NCI-H1105 (cell line): Measurements from ENCODE around the gene TRAK1.

Source experiments
- DNase-seq: peaks from one replicate; lab custom pipeline; 2025; lab: John Stamatoyannopoulos, UW

TRAK1 gene

DNA sequence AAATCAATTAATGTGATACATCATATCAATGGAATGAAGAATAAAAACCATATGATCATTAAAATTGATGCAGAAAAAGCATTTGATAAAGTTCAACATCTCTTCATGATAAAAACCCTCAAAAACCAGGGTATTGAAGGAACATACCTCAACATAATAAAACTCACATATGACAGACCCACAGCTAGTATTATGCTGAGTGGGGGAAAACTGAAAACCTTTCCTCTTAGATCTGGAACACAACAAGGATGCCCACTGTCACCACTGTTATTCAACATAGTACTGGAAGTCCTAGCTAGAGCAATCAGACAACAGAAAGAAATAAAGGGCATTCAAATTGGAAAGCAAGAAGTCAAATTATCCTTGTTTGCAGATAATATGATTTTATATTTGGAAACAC lies 144.4 kb downstream of the TRAK1 start:
- DNase-seq = no peak

- DNase-seq = no peak
These were observed 145.5 kb downstream of the TRAK1 start for GRCh38 chr3:42236611-42237010.

GRCh38 chr3:42246091-42246490 lies 154.9 kb downstream of the TRAK1 start:
- no peak for DNase-seq

- DNase-seq = peak; percentile 31
These were observed 156.4 kb downstream of the TRAK1 start for GRCh38 chr3:42247576-42248027.

DNA sequence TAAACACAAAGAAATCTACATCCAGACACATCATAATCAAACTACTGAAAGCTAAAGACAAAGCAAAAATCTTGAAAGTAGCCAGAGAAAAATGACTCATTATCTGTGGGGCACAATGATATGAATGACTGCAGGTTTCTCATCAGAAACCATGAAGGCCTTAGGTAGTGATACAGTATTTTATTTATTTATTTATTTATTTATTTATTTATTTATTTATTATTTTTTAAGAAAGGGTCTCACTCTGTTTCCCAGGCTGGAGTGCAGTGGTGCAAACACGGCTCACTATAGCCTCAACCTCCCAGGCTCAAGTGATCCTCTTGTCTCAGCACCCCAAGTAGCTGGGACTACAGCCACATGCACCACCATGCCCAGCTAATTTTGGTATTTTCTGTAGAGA lies 159.6 kb downstream of the TRAK1 start:
- DNase-seq = no peak

- DNase-seq = no peak
These were observed 163.4 kb downstream of the TRAK1 start for GRCh38 chr3:42254566-42254965.

DNA sequence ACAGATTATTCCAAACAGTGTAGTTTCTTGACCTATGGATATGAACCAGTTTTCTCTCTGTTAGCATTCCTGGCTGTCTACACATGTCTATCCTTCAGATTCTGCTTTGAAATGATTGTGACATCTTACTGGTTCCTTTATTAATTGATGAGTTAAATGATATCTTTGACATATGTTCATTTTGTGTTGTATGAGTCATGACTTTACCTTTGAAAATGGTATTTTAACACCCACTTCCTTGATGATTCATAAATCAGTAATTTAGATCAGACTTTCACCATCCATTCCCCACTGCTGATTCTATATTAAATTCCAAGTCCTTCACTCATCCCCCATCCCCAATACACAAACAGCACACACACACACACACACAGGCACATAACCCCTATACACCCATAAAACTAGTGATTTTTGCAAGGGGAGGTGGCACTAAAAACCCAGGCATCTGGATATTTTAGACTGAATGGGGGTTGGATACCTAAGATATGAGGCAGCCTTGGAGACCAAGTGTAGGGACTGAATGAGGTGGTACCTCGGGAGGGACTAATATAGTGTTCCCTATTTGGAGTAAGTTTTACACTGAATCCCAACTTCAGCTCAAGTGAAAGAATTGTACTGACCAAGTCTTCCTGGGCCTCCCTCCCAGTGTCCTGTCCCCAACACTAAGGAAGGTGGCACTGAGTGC lies 165.1 kb downstream of the TRAK1 start:
- DNase-seq = no peak

DNA sequence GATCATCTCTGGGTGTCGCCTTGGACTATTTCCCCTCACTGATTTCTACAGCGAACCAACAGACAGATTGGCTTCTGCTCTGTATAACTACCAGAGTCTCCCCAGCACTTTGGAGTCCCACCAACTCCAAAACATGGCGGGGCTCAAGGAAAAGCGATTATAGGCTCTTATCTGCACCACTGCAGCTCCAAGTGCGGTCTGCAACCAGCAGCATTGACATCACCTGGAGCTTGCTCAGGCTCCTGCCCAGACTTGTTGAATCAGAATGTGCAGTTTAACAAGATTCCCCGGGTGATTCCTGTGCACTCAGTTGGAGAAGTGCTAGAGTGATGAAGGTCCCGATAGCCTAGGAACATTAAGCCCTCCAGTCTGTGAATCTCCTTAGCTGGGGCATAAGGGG lies 165.8 kb downstream of the TRAK1 start:
- no peak for DNase-seq

GRCh38 chr3:42262525-42262924 lies 171.4 kb downstream of the TRAK1 start:
- no peak for DNase-seq

- DNase-seq = peak; percentile 27
These were observed 172.5 kb downstream of the TRAK1 start for GRCh38 chr3:42263354-42264346.

- DNase-seq = no peak
These were observed 173.4 kb downstream of the TRAK1 start for GRCh38 chr3:42264399-42265058.

- DNase-seq = no peak
These were observed 174.2 kb downstream of the TRAK1 start for GRCh38 chr3:42265059-42265991.

- no peak for DNase-seq
These were observed 174.9 kb downstream of the TRAK1 start, which contains the start of gene CCK for GRCh38 chr3:42266085-42266484. TSS of gene CCK (minus strand) at chr3:42266185. CDS start at chr3:42263630, 2,555 bp downstream.

DNA sequence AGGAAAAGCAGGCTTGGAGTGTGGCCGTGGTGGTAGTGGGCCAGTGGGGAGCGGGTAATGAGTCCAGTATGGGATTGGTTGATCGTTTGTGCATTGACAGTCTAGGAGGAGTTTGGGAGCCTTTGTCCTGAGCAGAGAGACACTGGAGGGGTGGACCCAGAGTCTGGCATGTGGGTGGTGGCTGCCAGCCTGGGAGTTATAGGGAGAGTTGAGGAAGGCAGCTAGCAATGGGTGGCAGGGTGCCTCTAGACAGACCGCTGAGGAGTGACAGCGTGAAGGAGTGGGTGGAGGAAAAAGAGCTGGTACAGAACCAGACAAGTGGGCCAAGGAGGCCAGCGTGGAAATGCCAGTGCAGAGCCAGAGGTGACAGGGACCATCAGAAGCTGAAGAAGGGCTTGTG lies 176.7 kb downstream of the TRAK1 start:
- no peak for DNase-seq

DNA sequence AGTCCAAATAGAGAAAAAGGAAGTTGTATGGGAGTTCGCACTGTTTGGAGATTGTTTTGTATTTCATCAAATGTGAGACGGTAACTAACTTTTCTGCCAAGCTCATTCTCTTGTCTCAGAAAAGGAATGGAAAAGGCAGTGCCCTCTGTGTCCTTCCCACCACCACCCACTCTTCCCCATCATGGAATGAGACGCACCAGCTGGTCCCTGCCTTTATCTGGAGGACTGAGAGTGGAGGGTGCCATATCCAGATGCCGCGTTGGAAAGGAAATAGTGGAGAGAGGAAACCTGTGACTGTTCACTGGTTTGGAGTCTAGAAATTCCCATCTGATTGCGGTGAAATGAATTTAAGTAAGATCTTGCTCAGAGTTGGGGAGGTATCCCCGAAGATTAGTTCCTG lies 178.5 kb downstream of the TRAK1 start:
- no peak for DNase-seq

DNA sequence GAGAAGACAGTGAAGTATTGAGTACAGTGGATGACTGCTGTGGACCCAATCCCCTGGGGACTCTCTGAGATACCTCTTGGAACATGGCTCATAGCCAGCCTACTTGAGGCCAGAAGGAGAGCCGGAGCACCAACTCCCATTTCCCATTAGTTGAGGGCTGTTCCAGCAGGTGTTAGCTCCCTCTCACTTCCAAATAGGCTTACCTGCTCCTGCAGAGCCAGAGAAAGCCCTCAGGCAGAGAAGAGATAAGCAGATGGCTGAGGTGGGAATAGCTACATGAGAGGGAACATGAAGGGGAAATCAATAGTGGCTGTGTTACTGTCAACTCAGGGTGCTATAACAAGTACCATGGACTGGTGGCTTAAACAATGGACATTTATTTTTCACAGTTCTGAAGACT lies 179.4 kb downstream of the TRAK1 start:
- peak; percentile 69 for DNase-seq

GRCh38 chr3:42271786-42272185 lies 180.6 kb downstream of the TRAK1 start:
- no peak for DNase-seq

DNA sequence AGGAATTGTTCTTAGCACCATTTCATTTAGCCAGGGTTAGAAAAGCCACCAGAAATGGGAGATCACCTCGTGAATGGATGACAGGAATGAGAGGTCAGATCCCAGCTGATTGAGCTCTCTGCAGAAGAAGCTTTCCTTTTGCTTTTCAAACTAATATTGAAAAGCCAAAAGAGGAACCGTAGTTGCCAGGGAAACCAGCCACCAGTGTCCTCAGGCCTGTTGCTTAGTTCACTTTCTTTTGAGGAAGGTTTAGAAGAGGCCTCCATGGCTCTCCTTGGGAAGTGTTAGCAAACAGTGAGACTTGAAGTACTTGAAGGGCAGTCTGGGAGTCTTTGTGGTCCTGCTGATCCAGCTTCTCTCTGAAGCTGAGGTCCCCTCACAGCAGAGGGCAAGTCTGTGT lies 182.2 kb downstream of the TRAK1 start:
- no peak for DNase-seq

- DNase-seq = no peak
These were observed 183.1 kb downstream of the TRAK1 start for GRCh38 chr3:42274266-42274665.

- DNase-seq = no peak
These were observed 184.1 kb downstream of the TRAK1 start for GRCh38 chr3:42275217-42275616.
